ENCODE results near the gene TXNL1.

The TXNL1 gene

DNA sequence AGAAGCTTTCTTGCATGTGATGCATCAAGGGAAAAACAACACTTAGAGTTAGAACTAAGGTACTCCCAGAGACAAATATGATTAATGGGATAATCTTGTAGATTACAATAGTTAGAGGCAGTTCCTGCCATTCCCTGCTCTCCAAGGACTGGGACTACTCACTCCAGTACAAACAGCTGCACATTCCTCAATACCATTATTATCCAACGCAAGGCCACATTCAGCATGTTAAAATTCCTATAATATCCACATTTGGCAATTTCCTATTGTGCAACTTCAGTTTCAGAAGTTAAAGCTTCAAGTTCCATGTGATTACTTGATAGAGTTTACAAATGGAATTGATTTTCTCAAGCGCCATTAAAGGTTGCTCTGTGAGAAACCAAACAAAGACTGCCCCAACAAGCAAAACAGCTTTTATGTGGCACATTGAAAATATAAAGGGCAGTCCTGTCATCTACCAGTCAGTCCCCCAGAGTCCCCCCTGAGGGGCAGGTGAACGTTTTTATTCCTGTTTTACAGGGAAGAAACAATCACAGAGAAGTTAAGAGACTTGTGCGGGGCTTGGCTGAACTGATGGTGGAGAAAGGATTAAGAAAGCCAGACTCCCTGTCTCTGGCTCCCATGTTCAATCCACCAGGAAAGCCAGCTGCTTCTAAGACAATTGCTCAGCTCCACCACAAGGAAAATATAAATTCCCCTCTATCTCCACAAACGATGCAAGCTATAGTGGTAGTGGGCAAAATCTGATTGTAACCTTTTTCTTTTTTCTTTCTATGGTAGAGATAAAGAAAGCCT, 72.6 kb downstream of the TXNL1 start:
- no peak for DNase-seq

DNA sequence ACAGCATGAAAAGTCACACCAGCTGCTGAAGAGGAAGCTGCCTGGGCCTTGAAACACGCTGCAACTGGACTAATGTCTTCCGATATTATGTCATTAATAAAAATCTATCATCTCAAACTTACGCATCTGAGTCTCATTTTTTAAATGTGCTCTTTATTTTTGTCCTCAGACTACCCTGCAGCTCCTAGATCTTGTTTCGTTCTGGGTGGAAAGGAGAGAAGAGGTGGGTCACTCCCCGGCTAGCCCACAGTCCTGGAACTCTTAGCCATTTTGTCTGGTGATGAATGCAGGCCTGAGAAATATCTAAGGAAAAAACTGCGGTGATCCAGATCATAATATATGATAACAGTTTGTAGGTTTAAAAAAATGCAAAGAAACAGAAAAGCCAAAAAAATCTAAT, 73.3 kb downstream of the TXNL1 start:
- no peak for DNase-seq

GRCh38 chr18:56563568-56563967, 74.8 kb downstream of the TXNL1 start:
- no peak for DNase-seq

DNA sequence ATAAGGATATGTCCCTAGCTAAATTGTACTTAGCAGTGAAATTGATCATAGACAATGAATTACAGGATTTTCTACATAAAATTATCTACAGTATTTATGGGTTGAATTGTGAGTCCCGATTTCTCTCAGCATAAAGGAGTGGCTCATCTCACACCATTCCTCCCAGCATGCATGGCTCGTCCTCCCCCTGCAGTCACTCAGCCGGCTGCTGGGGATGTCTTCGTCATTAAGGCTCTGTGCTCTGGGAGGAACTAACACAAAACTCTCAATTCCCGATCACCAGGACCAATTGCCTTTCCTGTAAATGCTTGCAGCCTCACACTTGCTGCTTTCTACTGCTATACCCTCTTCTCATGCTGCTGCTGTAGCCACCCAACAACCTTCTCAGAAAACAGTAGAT, 75.9 kb downstream of the TXNL1 start:
- no peak for DNase-seq

DNA sequence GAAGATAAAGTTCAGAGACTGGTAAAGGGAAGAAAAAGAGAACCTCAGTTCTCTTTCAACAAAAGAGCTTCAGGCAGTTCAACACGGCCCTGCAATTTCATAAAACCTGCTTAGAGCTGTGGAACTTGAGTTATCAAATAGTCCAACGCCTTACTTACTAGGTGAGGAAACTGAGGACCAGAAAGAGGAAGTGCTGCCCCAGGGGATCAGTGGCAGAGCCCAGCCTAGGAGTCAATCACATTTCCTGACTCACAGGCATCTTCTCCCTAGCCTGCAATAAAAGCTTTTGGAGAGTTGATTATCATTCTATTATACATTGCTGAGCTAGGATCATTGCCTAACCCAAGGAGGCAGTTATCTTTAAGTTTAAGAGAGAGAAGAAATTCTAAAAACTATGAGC, 77.4 kb downstream of the TXNL1 start:
- no peak for DNase-seq

DNA sequence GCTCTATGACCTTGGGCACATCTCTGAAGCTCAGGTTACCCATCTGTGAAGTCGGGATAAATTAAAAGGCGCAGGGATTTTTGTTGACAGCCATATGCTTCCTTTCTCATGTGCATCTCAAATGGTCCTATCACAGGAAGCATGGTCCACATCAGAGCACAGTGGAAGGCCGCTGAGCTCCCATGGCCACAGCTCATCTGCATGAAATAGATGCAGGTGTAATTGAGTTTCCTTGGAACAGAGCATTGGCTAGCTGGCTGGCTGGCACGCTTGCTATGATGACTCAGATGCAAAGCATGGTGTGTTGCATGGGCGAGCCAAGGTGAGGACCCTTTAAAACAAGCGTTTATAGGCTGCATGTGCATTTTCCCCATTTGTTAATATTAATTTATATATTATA, 79.3 kb downstream of the TXNL1 start:
- DNase-seq = no peak

DNA sequence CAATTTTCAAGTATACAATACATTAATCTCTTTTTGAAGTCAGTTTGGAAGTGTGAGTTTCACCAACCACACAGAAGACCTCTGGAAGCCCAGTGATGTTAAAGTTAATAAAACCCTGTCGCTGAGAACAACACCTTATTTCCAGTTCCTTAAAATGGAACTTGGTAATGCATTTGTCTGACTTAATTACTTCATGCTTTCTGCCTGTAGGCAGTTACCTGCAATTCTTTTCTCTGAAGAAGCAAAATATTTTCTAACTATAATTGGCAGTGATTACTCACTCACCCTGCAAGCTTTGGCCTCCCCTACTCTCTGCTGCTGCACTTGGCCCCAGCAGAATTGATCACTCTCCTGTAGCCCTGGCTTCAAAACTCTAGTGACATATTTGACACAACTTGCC, 81.5 kb downstream of the TXNL1 start:
- DNase-seq = no peak

- DNase-seq = no peak
Measured at GRCh38 chr18:56550121-56550520, 88.3 kb downstream of the TXNL1 start.

Data from GOT3 (cell line).